ENCODE measurements around the gene TKT. TPM values are rescaled to one million over a fixed set of nuclear protein-coding genes. Genes with fewer than 3 reads are reported as not detected.

TKT gene
- total and polyA plus RNA-seq, 2 of the 8 experiments (the other 6 are each of a cell fraction or from before 2014, with no cell fraction given): 418 to 986 TPM

GRCh38 chr3:53243165-53243564 is 12.7 kb downstream of the TKT start:
- DNase-seq (ENCODE audit: low read depth in 1 of 2, low spot score in 2 of 2) (no peak), FAIRE-seq (no peak)
- peaks cover 4 to 21% (median 16%) of the 10 kb centered on the region in 4 experiments for H3K4me1 ChIP-seq (replicated peaks in 1 of 4; ENCODE audit: control insufficient read depth in 3 of 4, insufficient read depth in 4 of 4, low read length in 3 of 4)
- H3K56ac ChIP-seq (replicated peaks; ENCODE audit: insufficient read length, low read depth, low read length): no peak overlapping the region
- no peak overlapping the region for H4K91ac ChIP-seq (replicated peaks; ENCODE audit: insufficient read length, low read length)
- H3K18ac ChIP-seq (ENCODE audit: extremely low read depth, low read length): 0 out of 2 replicates have a peak overlapping the region, but pooled peaks have one; percentile 6
- 0 out of 4 replicates have a peak overlapping the region, but pooled peaks of 1 of the 2 experiments have one; percentile 5 for H3K4me2 ChIP-seq (ENCODE audit: insufficient read depth in 1 of 2, low read depth in 2 of 2, low read length in 2 of 2)
- no peak overlapping the region for H2AK5ac ChIP-seq (ENCODE audit: low read depth, low read length)
- no peak overlapping the region for H3K14ac ChIP-seq (ENCODE audit: insufficient read length)
- peaks cover 30 to 43% (median 40%) of the 10 kb centered on the region in 4 experiments for H3K36me3 ChIP-seq (ENCODE audit: control insufficient read depth in 2 of 4, insufficient read depth in 4 of 4, low read length in 3 of 4)
- TF ChIP-seq HDAC6 (IDR thresholded peaks at IDR 0.05; ENCODE audit: low read depth, low read length) (no peak), RAD21 (IDR thresholded peaks at IDR 0.05 in 1 of 2, conservative IDR thresholded peaks at IDR 0.05 in 1 of 2; ENCODE audit: low read depth in 2 of 2, low read length in 2 of 2) (peak; percentile 28 to 41; a peak in 2 of 4 replicates), CTCF (IDR thresholded peaks at IDR 0.05; ENCODE audit: control extremely low read depth in 1 of 3, insufficient read depth in 1 of 3, low read depth in 1 of 3, low read length in 3 of 3) (peak in 1 of 3 experiments; percentile 10; a peak in 2 of 4 replicates), TEAD4 (IDR thresholded peaks at IDR 0.05; ENCODE audit: low read depth, low read length) (no peak), EGR1 (IDR thresholded peaks at IDR 0.05; ENCODE audit: borderline replicate concordance, low read depth, low read length) (no peak), PHF8 (conservative IDR thresholded peaks at IDR 0.05; ENCODE audit: low read depth, low read length) (no peak), EZH2 (IDR thresholded peaks at IDR 0.05; ENCODE audit: low read depth, low read length, severe bottlenecking) (no peak)
- TF ChIP-seq, protein P1, sequence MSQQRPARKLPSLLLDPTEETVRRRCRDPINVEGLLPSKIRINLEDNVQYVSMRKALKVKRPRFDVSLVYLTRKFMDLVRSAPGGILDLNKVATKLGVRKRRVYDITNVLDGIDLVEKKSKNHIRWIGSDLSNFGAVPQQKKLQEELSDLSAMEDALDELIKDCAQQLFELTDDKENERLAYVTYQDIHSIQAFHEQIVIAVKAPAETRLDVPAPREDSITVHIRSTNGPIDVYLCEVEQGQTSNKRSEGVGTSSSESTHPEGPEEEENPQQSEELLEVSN (IDR thresholded peaks at IDR 0.05): peak; percentile 87
- TF ChIP-seq, protein P2, sequence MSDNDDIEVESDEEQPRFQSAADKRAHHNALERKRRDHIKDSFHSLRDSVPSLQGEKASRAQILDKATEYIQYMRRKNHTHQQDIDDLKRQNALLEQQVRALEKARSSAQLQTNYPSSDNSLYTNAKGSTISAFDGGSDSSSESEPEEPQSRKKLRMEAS (IDR thresholded peaks at IDR 0.05): peak; percentile 92
- H3K23me2 ChIP-seq (ENCODE audit: low read depth, low read length): no peaks in the 10 kb centered on the region
- ChIA-PET CTCF (ENCODE audit: partially characterized antibody) (interaction anchor here (0.7 to 10.6 kb wide), 9 partner anchors 10 to 57 kb away, joined by 4 to 64 read pairs (median 6); no protein-coding TSS in a partner anchor), POLR2A (ENCODE audit: partially characterized antibody) (interaction anchor here (1.1 to 28.5 kb wide), 5 partner anchors 7 to 233 kb away, joined by 3 to 449 read pairs (median 4); partner anchors contain the start of gene TKT)
- no peak overlapping the region for H2BK120ac ChIP-seq (replicated peaks; ENCODE audit: low read depth, low read length)
- WGBS, 2 experiments (ENCODE audit: extremely low coverage in 1 of 2, insufficient coverage in 1 of 2, insufficient read length in 1 of 2, insufficient replicate concordance in 2 of 2, low coverage in 1 of 2, low lambda C conversion rate in 2 of 2, missing lambda C conversion rate in 1 of 2): 78% methylated on average over 14 of the region's 14 CpGs; no CpG with 5 or more reads in 1 of the 2 experiments
- no peaks in the 10 kb centered on the region for H3K27me3 ChIP-seq (replicated peaks in 1 of 4; ENCODE audit: control insufficient read depth in 3 of 4, extremely low read depth in 1 of 4, insufficient read depth in 3 of 4, low read length in 3 of 4)
- no peak overlapping the region for H3K9ac ChIP-seq (replicated peaks in 1 of 4; ENCODE audit: extremely low read depth in 1 of 4, low read depth in 3 of 4, low read length in 3 of 4)
- H2BK5ac ChIP-seq (ENCODE audit: low read depth, low read length): no peak overlapping the region
- no peak overlapping the region for H3K4ac ChIP-seq (replicated peaks; ENCODE audit: insufficient read length, low read depth, low read length)
- H3K79me2 ChIP-seq (ENCODE audit: control insufficient read depth in 1 of 2, insufficient read depth in 2 of 2, low read length in 2 of 2): peaks cover 29 to 97% of the 10 kb centered on the region in 2 experiments
- H3K9me3 ChIP-seq (ENCODE audit: insufficient read depth in 2 of 2, low read depth in 1 of 2, low read length in 1 of 2): no peaks in the 10 kb centered on the region
- no peak overlapping the region for H3K27ac ChIP-seq (ENCODE audit: low read depth, low read length)
- H3K4me3 ChIP-seq (ENCODE audit: extremely low read depth in 1 of 4, insufficient read depth in 2 of 4, low read depth in 3 of 4, low read length in 4 of 4): no peak overlapping the region
- H4K5ac ChIP-seq (ENCODE audit: insufficient read length, low read depth, low read length): no peak overlapping the region
- no peak overlapping the region for H4K8ac ChIP-seq (ENCODE audit: extremely low read depth, insufficient read depth, low read length)
- no peak overlapping the region for H2BK20ac ChIP-seq (ENCODE audit: low read length)
- H4K20me1 ChIP-seq (replicated peaks in 1 of 2; ENCODE audit: control insufficient read depth in 1 of 2, insufficient read depth in 2 of 2, low read length in 2 of 2): peaks cover 39 to 66% of the 10 kb centered on the region in 2 experiments
- no peak overlapping the region for H2AFZ ChIP-seq (ENCODE audit: low read length)
- H3K23ac ChIP-seq (ENCODE audit: insufficient read length): no peak overlapping the region
- no peak overlapping the region for H2BK15ac ChIP-seq (ENCODE audit: low read length)
- H2BK12ac ChIP-seq (ENCODE audit: low read depth, low read length): no peak overlapping the region
- H3K79me1 ChIP-seq (ENCODE audit: low read depth, low read length): peaks cover 26% of the 10 kb centered on the region

Measured in H1 (cell line).